Measurements from ENCODE around the gene BZW2.
A peak's percentile ranks its signal among the peaks of the same experiment; 100 is the strongest.
"Not testable (repeated sequence)": the region's sequence is repeated elsewhere in the genome, so short reads cannot be mapped to it uniquely, and the experiment has no call there.

Gene BZW2

DNA sequence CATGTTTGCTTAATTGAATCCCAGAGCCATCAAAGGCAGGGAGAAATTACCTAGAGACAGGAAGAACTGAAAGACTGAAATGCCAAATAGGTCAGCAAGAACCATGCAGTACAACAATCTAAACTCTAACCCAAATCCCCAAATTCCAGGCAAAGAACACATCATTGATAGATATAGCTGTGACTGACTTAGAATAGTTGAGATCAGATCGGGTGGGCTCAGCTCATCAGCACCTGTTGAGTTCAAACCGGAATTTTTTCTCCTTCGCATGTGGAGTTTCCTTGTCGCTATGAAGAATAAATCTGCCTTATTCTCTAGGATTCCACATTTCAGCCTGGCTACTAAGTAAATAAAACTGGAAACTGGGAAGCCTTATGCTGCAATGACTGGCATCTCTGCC is 1.8 kb upstream of the BZW2 start:
- no peak for DNase-seq
- in situ Hi-C loops (cut with MboI; ENCODE audit: low pct_unique_long_range_greater_than_20kb, low sequenced_read_pairs) = no loop called here

GRCh38 chr7:16644636-16645592 is 1.1 kb upstream of the BZW2 start:
- DNase-seq = peak; percentile 60

GRCh38 chr7:16646472-16647072 is 591 bp downstream of the BZW2 start:
- in situ Hi-C loops (cut with MboI; ENCODE audit: low pct_unique_long_range_greater_than_20kb, low sequenced_read_pairs) = no loop called here

More at GRCh38 chr7:16644636-16645592, 1.1 kb upstream of the BZW2 start:
- in situ Hi-C loops (cut with MboI; ENCODE audit: low pct_unique_long_range_greater_than_20kb, low sequenced_read_pairs) = no loop called here

DNA sequence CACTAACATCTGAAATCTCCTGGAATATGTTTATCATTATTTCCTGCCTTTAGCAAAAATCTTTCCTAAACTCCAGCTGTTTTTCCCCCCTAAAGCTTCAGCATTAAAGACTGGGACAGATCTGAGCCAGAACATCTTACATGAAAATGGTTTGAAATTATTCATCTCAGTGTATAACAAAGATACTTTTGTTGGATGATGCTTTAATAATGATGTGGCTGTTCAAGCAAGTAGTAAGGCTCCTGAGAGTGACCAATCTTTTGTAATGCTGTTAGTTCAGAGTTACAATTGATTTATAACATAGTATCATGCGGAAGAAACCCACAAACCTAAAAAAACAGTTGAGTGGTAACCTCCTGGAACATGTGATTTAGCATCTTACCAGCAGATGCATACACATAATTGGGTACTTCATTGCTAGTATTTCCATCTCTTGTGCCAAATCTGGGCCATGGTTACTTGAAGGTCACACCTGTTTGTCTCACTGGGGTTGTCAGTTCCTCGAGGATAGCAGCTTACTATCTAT is 1.5 kb downstream of the BZW2 start:
- DNase-seq = no peak
- in situ Hi-C loops (cut with MboI; ENCODE audit: low pct_unique_long_range_greater_than_20kb, low sequenced_read_pairs) = no loop called here

More at GRCh38 chr7:16646472-16647072, 591 bp downstream of the BZW2 start:
- peak; percentile 36 for DNase-seq

GRCh38 chr7:16648551-16648950 is 2.6 kb downstream of the BZW2 start:
- in situ Hi-C loops (cut with MboI; ENCODE audit: low pct_unique_long_range_greater_than_20kb, low sequenced_read_pairs) = no loop called here
- peak; percentile 31 for DNase-seq

GRCh38 chr7:16649196-16649595 is 3.2 kb downstream of the BZW2 start:
- in situ Hi-C loops (cut with MboI; ENCODE audit: low pct_unique_long_range_greater_than_20kb, low sequenced_read_pairs) = no loop called here
- DNase-seq = no peak

GRCh38 chr7:16650266-16650665 is 4.3 kb downstream of the BZW2 start:
- DNase-seq = no peak
- in situ Hi-C loops (cut with MboI; ENCODE audit: low pct_unique_long_range_greater_than_20kb, low sequenced_read_pairs) = no loop called here

GRCh38 chr7:16651396-16652239 is 5.6 kb downstream of the BZW2 start:
- in situ Hi-C loops (cut with MboI; ENCODE audit: low pct_unique_long_range_greater_than_20kb, low sequenced_read_pairs) = no loop called here

GRCh38 chr7:16652240-16652583 is 6.2 kb downstream of the BZW2 start:
- in situ Hi-C loops (cut with MboI; ENCODE audit: low pct_unique_long_range_greater_than_20kb, low sequenced_read_pairs) = no loop called here
- DNase-seq = no peak

More at GRCh38 chr7:16651396-16652239, 5.6 kb downstream of the BZW2 start:
- no peak for DNase-seq

GRCh38 chr7:16652888-16653287 is 6.9 kb downstream of the BZW2 start:
- in situ Hi-C loops (cut with MboI; ENCODE audit: low pct_unique_long_range_greater_than_20kb, low sequenced_read_pairs) = no loop called here
- no peak for DNase-seq

- DNase-seq = no peak
- in situ Hi-C loops (cut with MboI; ENCODE audit: low pct_unique_long_range_greater_than_20kb, low sequenced_read_pairs) = no loop called here
These were observed 9.4 kb downstream of the BZW2 start for GRCh38 chr7:16655394-16655793.

DNA sequence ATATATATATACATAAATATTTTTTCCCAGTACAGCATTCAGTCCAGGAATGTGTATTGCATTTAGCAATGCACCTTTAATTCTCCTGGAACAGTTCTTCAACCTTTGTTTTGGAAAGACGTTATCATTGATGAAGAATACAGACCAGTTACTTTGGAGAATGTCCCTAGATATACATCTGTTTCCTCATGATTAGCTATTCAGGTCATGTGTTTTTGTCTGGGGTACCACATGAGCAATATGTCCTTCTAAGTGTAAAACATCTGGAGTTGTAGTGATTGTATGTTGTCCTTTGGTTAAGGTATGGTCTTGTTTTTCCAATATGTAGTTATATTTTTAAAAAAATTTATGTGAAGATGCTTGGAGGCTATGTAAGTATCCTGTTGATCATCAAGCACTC is 10.2 kb downstream of the BZW2 start:
- in situ Hi-C loops (cut with MboI; ENCODE audit: low pct_unique_long_range_greater_than_20kb, low sequenced_read_pairs) = no loop called here
- DNase-seq = no peak

DNA sequence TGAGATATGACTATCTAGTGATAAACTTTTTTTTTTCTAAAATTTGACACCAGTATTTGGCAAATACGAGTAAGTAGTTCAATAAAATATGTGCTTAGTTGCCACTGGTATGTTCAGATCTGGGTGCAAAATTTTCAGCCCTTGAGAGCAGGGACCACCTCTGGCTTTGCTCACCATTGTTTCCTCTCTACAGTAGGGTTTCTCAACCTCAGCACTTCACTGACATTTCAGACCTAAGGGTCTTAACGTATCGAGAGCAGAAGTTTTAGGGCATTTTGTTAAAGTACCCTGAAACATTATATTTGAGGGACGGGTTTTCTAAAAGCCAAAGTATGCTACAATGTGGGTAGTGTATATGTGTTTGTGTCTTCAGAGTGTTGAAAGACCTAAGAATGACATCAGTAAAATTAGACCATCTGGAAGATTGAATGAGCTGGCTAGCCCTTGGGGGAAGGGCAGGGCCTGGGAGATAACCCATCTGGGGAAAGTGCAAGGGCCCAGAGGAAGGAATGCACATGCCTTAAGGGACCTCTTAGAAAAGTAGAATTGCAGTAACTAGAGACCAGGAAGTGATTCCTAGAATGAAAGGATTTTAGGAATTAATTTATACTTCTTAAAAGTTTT is 11.8 kb downstream of the BZW2 start:
- DNase-seq = peak; percentile 43
- in situ Hi-C loops (cut with MboI; ENCODE audit: low pct_unique_long_range_greater_than_20kb, low sequenced_read_pairs) = no loop called here

DNA sequence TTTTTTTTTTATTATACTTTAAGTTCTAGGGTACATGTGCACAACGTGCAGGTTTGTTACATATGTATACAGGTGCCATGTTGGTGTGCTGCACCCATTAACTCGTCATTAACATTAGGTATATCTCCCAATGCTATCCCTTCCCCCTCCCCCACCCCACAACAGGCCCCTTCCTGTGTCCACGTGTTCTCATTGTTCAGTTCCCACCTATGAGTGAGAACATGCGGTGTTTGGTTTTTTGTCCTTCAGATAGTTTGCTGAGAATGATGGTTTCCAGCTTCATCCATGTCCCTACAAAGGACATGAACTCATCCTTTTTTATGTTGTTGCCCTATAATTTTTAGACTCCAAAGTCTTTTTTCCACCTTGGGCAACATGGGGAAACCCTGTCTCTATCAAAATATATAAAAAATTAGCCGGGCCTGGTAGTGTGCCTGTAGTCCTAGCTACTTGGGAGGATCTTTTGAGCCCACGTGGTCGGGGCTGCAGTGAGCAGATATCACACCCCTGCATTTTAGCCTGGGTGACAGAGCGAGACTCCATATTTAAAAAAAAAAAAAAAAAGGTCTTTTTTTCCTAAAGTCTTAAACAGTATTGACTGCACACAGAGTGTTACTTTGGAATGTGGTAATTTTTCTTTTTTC is 14.0 kb downstream of the BZW2 start:
- DNase-seq; in situ Hi-C loops (cut with MboI; ENCODE audit: low pct_unique_long_range_greater_than_20kb, low sequenced_read_pairs): not testable (repeated sequence)

- DNase-seq = peak; percentile 46
- in situ Hi-C loops (cut with MboI; ENCODE audit: low pct_unique_long_range_greater_than_20kb, low sequenced_read_pairs) = no loop called here
These were observed 14.9 kb downstream of the BZW2 start for GRCh38 chr7:16660702-16661464.

DNA sequence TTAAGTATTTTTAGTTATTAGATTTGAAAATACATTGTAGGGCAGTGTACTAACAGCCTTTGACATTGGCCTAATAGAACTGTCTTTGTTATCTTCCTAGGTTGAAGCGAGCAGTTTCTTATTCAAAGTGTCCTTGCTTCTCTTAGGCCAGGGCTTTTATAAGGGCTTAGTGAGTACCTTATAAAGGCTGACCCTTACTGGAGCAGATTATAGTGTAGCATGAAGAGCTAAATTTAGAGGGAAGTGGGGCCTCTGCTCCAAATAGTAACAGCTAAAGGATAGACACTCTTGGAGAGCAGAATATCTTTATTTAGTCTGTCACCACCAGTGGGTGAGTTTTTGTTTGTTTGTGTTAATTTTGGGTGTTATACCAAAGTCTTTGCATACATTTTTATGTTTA is 15.9 kb downstream of the BZW2 start:
- in situ Hi-C loops (cut with MboI; ENCODE audit: low pct_unique_long_range_greater_than_20kb, low sequenced_read_pairs) = no loop called here
- no peak for DNase-seq

DNA sequence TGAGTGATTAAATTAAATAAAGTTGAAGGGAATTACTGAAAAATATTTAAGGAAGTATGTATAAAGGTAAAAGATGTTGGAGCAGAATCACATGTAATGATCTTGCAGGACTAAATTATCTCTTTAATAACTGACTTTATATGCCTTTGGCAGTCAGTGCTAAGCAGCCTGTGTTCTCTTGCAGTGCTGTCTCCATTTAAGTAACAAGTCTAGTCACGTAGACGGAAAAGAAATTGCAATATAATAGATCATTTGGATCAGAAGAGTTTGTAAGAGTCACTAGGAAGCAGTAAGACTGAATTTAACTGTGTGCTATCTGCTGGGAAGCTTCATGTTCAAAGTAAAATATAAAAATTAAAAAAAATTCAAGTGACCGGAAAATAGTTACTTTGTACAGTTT is 21.4 kb downstream of the BZW2 start:
- no peak for DNase-seq
- in situ Hi-C loops (cut with MboI; ENCODE audit: low pct_unique_long_range_greater_than_20kb, low sequenced_read_pairs) = no loop called here
